SK-N-SH treated with all-trans-retinoic acid at 6 μM for 48 hours (cell line): ENCODE data around the gene SLC22A16.

Source experiments
- ATAC-seq: fragments of 200-7000 bp; cut with Tn5 transposase; 3 replicates; pipeline ENCODE4 v1.9.1; 2020; ENCODE audit warnings: mild to moderate bottlenecking, moderate library complexity
- ARNTL ChIP-seq: fragments of 450-650 bp; formaldehyde crosslinking; IDR thresholded peaks from 2 replicates; pipeline ENCODE4 v1.5.0; 2020; ENCODE audit warnings: low read depth, mild to moderate bottlenecking, moderate library complexity, borderline replicate concordance
- BACH2 ChIP-seq: fragments of 250-450 bp; sonication (Bioruptor Pico); IDR thresholded peaks from 2 replicates; pipeline ENCODE4 v1.9.0; 2021; ENCODE audit warnings: mild to moderate bottlenecking, borderline replicate concordance
- CSDC2 ChIP-seq: fragments of 250-450 bp; sonication (Bioruptor Pico); IDR thresholded peaks from 2 replicates; pipeline ENCODE4 v1.5.0; 2020; ENCODE audit warnings: mild to moderate bottlenecking, moderate library complexity
- ESRRG ChIP-seq: fragments of 250-450 bp; sonication (Bioruptor Pico); IDR thresholded peaks from 2 replicates; pipeline ENCODE4 v1.6.1; 2021; ENCODE audit warnings: mild to moderate bottlenecking
- GLIS3 ChIP-seq: fragments of 250-450 bp; sonication (Bioruptor Pico); IDR thresholded peaks from 2 replicates; pipeline ENCODE4 v1.5.0; 2020; ENCODE audit warnings: mild to moderate bottlenecking, moderate library complexity
- ISL1 ChIP-seq: fragments of 250-450 bp; sonication (Bioruptor Pico); IDR thresholded peaks from 2 replicates; pipeline ENCODE4 v2.1.2; 2022; ENCODE audit warnings: mild to moderate bottlenecking, moderate library complexity
- OSR1 ChIP-seq: fragments of 250-450 bp; sonication (Bioruptor Pico); IDR thresholded peaks from 2 replicates; pipeline ENCODE4 v1.8.0; 2022; ENCODE audit warnings: moderate library complexity, mild to moderate bottlenecking, inconsistent platforms
- RARB ChIP-seq: fragments of 250-450 bp; sonication (Bioruptor Pico); IDR thresholded peaks from 2 replicates; pipeline ENCODE4 v1.8.0; 2021; ENCODE audit warnings: mild to moderate bottlenecking, moderate library complexity
- SNAI2 ChIP-seq: fragments of 250-450 bp; sonication (Bioruptor Pico); IDR thresholded peaks from 2 replicates; pipeline ENCODE4 v1.5.0; 2020; ENCODE audit warnings: mild to moderate bottlenecking, moderate library complexity
- TCF4 ChIP-seq: fragments of 250-450 bp; sonication (Bioruptor Pico); IDR thresholded peaks from 2 replicates; pipeline ENCODE4 v1.8.0; 2021; ENCODE audit warnings: mild to moderate bottlenecking, moderate library complexity, borderline replicate concordance
- TOX ChIP-seq: fragments of 250-450 bp; sonication (Bioruptor Pico); IDR thresholded peaks from 2 replicates; pipeline ENCODE4 v1.8.0; 2021; ENCODE audit warnings: mild to moderate bottlenecking, moderate library complexity, borderline replicate concordance
- ZC3H10 ChIP-seq: fragments of 250-450 bp; sonication (Bioruptor Pico); IDR thresholded peaks from 2 replicates; pipeline ENCODE4 v1.5.1; 2021; ENCODE audit warnings: mild to moderate bottlenecking, moderate library complexity
- ZFP3 ChIP-seq: fragments of 250-450 bp; sonication (Bioruptor Pico); IDR thresholded peaks from 2 replicates; pipeline ENCODE4 v1.5.0; 2020; ENCODE audit warnings: mild to moderate bottlenecking, moderate library complexity
- ZFP30 ChIP-seq: fragments of 450-650 bp; formaldehyde crosslinking; IDR thresholded peaks from 2 replicates; pipeline ENCODE4 v1.5.0; 2022; ENCODE audit warnings: mild to moderate bottlenecking, moderate library complexity
- ZNF565 ChIP-seq: fragments of 450-650 bp; formaldehyde crosslinking; conservative IDR thresholded peaks from 2 replicates; pipeline ENCODE4 v1.5.0; 2020; ENCODE audit warnings: low read depth, mild to moderate bottlenecking, moderate library complexity
- ZNF70 ChIP-seq: fragments of 450-650 bp; formaldehyde crosslinking; IDR thresholded peaks from 2 replicates; pipeline ENCODE4 v1.5.0; 2020; ENCODE audit warnings: mild to moderate bottlenecking, moderate library complexity
- ZNF8 ChIP-seq: fragments of 450-650 bp; formaldehyde crosslinking; IDR thresholded peaks from 2 replicates; pipeline ENCODE4 v1.5.0; 2020; ENCODE audit warnings: mild to moderate bottlenecking, moderate library complexity
- TF ChIP-seq, protein P1 (sequence below): fragments of 250-450 bp; sonication (Bioruptor Pico); IDR thresholded peaks from 2 replicates; pipeline ENCODE4 v1.5.1; 2021; ENCODE audit warnings: mild to moderate bottlenecking, moderate library complexity
- TF ChIP-seq, protein P2 (sequence below): fragments of 250-450 bp; sonication (Bioruptor Pico); IDR thresholded peaks from 2 replicates; pipeline ENCODE4 v1.5.0; 2020; ENCODE audit warnings: mild to moderate bottlenecking, moderate library complexity
- TF ChIP-seq, protein P3 (sequence below): fragments of 250-450 bp; sonication (Bioruptor Pico); IDR thresholded peaks from 2 replicates; pipeline ENCODE4 v1.5.1; 2020; ENCODE audit warnings: low read depth, mild to moderate bottlenecking, moderate library complexity
- TF ChIP-seq, protein P4 (sequence below): fragments of 250-450 bp; sonication (Bioruptor Pico); IDR thresholded peaks from 2 replicates; pipeline ENCODE4 v1.8.0; 2020; ENCODE audit warnings: mild to moderate bottlenecking, moderate library complexity, borderline replicate concordance

The SLC22A16 gene

DNA sequence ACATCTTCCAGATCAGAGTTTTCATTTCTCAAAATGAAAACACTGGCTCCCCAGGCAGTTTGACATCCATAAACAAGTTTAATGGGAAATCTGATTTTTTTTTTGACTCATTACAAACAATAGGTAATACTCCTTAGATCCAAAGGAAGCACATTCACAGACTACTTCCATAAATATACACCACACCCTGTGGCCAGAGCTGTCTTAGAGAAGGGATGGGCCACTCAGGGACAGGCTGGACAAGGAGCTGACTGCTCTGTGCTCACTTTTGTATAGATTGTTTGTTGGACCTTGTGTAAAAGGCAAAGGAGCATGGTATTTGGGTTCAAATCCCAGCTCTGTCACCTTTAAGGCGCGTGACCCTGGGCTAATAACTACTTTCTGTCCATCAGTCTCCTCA lies 48.3 kb downstream of the SLC22A16 start:
- no peak for ATAC-seq
- TF ChIP-seq OSR1 (CRISPR knock-in tag), result no peak
- TF ChIP-seq, protein P1, sequence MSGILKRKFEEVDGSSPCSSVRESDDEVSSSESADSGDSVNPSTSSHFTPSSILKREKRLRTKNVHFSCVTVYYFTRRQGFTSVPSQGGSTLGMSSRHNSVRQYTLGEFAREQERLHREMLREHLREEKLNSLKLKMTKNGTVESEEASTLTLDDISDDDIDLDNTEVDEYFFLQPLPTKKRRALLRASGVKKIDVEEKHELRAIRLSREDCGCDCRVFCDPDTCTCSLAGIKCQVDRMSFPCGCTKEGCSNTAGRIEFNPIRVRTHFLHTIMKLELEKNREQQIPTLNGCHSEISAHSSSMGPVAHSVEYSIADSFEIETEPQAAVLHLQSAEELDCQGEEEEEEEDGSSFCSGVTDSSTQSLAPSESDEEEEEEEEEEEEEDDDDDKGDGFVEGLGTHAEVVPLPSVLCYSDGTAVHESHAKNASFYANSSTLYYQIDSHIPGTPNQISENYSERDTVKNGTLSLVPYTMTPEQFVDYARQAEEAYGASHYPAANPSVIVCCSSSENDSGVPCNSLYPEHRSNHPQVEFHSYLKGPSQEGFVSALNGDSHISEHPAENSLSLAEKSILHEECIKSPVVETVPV, result no peak
- TF ChIP-seq ZFP3 (CRISPR knock-in tag), result no peak
- TF ChIP-seq SNAI2 (CRISPR knock-in tag), result no peak
- TF ChIP-seq, all 23 proteins: peak for 0

DNA sequence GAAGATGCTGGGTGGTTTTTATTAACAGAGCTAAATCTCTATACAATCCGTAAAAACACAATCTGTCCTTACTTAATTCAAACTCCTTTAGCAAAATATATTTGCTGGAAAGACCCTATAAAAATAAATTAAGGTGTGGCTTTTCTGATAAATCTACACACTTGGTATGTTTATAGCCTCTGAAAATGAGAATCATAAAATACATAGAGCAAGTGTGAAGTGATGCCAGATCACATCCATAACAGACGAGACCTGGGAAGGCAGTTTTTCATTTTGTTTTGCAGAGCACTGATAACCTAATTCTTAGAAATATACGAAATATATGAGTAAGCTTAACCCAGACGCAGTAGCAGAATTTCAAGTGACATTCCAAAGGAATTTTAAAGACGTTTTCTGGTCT lies 50.6 kb downstream of the SLC22A16 start:
- TF ChIP-seq TOX (CRISPR knock-in tag), result no peak
- TF ChIP-seq RARB, result no peak
- no peak for TF ChIP-seq SNAI2 (CRISPR knock-in tag)
- TF ChIP-seq ZNF565 (CRISPR knock-in tag), result no peak
- no peak for TF ChIP-seq ZC3H10 (CRISPR knock-in tag)
- no peak for TF ChIP-seq ZFP3 (CRISPR knock-in tag)
- no peak for TF ChIP-seq TCF4 (CRISPR knock-in tag)
- TF ChIP-seq ESRRG (CRISPR knock-in tag), result no peak
- TF ChIP-seq, protein P2, sequence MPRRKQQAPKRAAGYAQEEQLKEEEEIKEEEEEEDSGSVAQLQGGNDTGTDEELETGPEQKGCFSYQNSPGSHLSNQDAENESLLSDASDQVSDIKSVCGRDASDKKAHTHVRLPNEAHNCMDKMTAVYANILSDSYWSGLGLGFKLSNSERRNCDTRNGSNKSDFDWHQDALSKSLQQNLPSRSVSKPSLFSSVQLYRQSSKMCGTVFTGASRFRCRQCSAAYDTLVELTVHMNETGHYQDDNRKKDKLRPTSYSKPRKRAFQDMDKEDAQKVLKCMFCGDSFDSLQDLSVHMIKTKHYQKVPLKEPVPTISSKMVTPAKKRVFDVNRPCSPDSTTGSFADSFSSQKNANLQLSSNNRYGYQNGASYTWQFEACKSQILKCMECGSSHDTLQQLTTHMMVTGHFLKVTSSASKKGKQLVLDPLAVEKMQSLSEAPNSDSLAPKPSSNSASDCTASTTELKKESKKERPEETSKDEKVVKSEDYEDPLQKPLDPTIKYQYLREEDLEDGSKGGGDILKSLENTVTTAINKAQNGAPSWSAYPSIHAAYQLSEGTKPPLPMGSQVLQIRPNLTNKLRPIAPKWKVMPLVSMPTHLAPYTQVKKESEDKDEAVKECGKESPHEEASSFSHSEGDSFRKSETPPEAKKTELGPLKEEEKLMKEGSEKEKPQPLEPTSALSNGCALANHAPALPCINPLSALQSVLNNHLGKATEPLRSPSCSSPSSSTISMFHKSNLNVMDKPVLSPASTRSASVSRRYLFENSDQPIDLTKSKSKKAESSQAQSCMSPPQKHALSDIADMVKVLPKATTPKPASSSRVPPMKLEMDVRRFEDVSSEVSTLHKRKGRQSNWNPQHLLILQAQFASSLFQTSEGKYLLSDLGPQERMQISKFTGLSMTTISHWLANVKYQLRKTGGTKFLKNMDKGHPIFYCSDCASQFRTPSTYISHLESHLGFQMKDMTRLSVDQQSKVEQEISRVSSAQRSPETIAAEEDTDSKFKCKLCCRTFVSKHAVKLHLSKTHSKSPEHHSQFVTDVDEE (CRISPR knock-in tag), result no peak
- no peak for TF ChIP-seq ZNF8 (CRISPR knock-in tag)
- TF ChIP-seq GLIS3 (CRISPR knock-in tag), result no peak
- no peak for TF ChIP-seq ZNF70 (CRISPR knock-in tag)
- TF ChIP-seq, protein P3, sequence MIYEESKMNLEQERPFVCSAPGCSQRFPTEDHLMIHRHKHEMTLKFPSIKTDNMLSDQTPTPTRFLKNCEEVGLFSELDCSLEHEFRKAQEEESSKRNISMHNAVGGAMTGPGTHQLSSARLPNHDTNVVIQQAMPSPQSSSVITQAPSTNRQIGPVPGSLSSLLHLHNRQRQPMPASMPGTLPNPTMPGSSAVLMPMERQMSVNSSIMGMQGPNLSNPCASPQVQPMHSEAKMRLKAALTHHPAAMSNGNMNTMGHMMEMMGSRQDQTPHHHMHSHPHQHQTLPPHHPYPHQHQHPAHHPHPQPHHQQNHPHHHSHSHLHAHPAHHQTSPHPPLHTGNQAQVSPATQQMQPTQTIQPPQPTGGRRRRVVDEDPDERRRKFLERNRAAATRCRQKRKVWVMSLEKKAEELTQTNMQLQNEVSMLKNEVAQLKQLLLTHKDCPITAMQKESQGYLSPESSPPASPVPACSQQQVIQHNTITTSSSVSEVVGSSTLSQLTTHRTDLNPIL, result no peak
- ATAC-seq, result no peak

DNA sequence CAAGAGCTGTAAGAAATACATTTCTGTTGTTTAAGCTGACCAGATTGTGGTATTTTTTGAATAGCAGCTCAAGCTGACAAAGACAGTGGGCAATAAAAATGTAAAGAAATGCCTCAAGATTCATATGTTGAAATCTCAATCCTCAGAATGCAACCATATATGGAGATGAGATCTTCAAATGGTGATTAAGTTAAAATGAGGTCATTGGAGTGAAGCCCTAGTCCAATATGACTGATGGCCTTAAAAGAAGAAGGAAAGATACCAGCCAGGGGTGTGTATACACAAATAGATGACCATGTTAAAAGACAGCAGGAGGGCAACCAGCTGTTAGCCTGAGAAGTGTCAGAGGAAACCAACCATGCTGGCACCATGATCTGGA lies 54.0 kb downstream of the SLC22A16 start:
- TF ChIP-seq TCF4 (CRISPR knock-in tag) (no peak), GLIS3 (CRISPR knock-in tag) (no peak), RARB (no peak), BACH2 (no peak), ARNTL (CRISPR knock-in tag) (no peak), OSR1 (CRISPR knock-in tag) (no peak)
- ATAC-seq, result no peak

DNA sequence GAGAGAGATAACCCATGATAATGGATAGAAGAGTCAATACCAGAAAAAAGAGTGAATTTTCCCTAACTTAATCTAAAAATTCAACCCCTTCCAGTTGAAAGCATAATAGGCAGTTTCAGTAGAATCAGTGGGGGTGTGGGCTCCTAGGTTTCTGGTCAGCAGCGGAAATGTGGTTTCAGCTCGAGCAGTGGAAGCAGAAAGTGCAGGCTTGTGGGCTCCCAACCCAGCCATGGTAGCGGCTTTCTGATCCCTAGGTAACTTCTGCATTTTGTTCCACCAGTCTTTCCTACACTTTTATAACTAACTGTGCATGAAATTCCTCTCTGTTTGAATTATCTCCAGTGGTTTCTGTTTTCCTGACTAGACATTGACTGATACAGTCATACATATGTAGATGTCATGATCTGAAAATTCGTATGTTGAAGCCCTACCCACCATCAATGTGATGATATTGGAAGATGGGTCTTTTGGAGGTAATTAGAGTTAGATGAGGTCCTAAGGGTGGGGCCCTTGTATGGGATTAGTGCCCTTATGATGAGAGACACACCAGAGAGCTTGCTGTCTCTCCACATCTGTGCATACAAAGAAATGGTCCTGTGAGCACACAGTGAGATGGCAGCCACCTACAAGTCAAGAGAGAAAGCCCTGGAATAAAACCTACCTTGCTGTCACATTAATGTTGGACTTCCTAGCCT lies 54.5 kb downstream of the SLC22A16 start:
- ATAC-seq, result no peak
- TF ChIP-seq ZC3H10 (CRISPR knock-in tag) (no peak), CSDC2 (CRISPR knock-in tag) (no peak), ZFP30 (CRISPR knock-in tag) (no peak), ZNF70 (CRISPR knock-in tag) (no peak), ZNF565 (CRISPR knock-in tag) (no peak), TOX (CRISPR knock-in tag) (no peak), ZNF8 (CRISPR knock-in tag) (no peak), ISL1 (CRISPR knock-in tag) (no peak)
- TF ChIP-seq, protein P4, sequence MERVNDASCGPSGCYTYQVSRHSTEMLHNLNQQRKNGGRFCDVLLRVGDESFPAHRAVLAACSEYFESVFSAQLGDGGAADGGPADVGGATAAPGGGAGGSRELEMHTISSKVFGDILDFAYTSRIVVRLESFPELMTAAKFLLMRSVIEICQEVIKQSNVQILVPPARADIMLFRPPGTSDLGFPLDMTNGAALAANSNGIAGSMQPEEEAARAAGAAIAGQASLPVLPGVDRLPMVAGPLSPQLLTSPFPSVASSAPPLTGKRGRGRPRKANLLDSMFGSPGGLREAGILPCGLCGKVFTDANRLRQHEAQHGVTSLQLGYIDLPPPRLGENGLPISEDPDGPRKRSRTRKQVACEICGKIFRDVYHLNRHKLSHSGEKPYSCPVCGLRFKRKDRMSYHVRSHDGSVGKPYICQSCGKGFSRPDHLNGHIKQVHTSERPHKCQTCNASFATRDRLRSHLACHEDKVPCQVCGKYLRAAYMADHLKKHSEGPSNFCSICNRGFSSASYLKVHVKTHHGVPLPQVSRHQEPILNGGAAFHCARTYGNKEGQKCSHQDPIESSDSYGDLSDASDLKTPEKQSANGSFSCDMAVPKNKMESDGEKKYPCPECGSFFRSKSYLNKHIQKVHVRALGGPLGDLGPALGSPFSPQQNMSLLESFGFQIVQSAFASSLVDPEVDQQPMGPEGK, result no peak
- TF ChIP-seq, protein P1, result no peak
- TF ChIP-seq, protein P3, result no peak
